Fibroblast of lung (primary cell): ENCODE data around the gene MT1HL1. TPM values are rescaled to one million over a fixed set of nuclear protein-coding genes. Genes with fewer than 3 reads are reported as not detected.

Experiments used
- DNase-seq, 2 donors: peaks; one replicate each; pipeline versions ENCODE4 v3.0.0 to v3.0.0-alpha.2; 2010; ENCODE audit warnings: low read depth in 2 of 2
- H2AFZ ChIP-seq: 2 replicates; pipeline ENCODE4 v1.5.1; 2012; ENCODE audit warnings: low read length, control low read depth, inconsistent platforms
- H3K27ac ChIP-seq: 2 replicates; pipeline ENCODE4 v1.5.1; 2011; ENCODE audit warnings: low read length, control low read depth; ENCODE audit not compliant: insufficient read depth
- H3K27me3 ChIP-seq: 2 replicates; pipeline ENCODE4 v1.5.1; 2011; ENCODE audit warnings: mild to moderate bottlenecking, low read length; ENCODE audit not compliant: control insufficient read depth, insufficient read depth
- H3K36me3 ChIP-seq: 2 replicates; pipeline ENCODE4 v1.5.1; 2011; ENCODE audit warnings: low read length; ENCODE audit not compliant: control insufficient read depth, insufficient read depth
- H3K4me1 ChIP-seq: 2 replicates; pipeline ENCODE4 v1.5.1; 2011; ENCODE audit warnings: low read length; ENCODE audit not compliant: control insufficient read depth, insufficient read depth; ENCODE audit errors: extremely low read depth
- H3K4me2 ChIP-seq: 2 replicates; pipeline ENCODE4 v1.5.1; 2011; ENCODE audit warnings: low read length, control low read depth; ENCODE audit not compliant: insufficient read depth; ENCODE audit errors: extremely low read depth
- H3K4me3 ChIP-seq, 4 experiments: fragments of 200-600 bp in 1 of 4; sonication (generic) in 1 of 4; replicated peaks in 1 of 4; 2 replicates each; pipeline ENCODE4 v1.5.1; 2011 to 2016; ENCODE audit warnings: low read length in 4 of 4, low read depth in 3 of 4, mild to moderate bottlenecking in 3 of 4, control low read depth in 2 of 4, inconsistent platforms in 1 of 4, mixed read lengths in 1 of 4; ENCODE audit not compliant: insufficient read depth in 1 of 4; ENCODE audit errors: control extremely low read depth in 1 of 4
- H3K79me2 ChIP-seq: 2 replicates; pipeline ENCODE4 v1.5.1; 2012; ENCODE audit warnings: mild to moderate bottlenecking, low read length, inconsistent platforms; ENCODE audit not compliant: control insufficient read depth, insufficient read depth
- H3K9ac ChIP-seq: 2 replicates; pipeline ENCODE4 v1.5.1; 2011; ENCODE audit warnings: mild to moderate bottlenecking, low read length, control low read depth; ENCODE audit not compliant: insufficient read depth
- H3K9me3 ChIP-seq: 2 replicates; pipeline ENCODE4 v1.5.1; 2012; ENCODE audit warnings: low read depth, low read length; ENCODE audit not compliant: control insufficient read depth, insufficient read depth
- H4K20me1 ChIP-seq: 2 replicates; pipeline ENCODE4 v1.5.1; 2011; ENCODE audit warnings: low read length; ENCODE audit not compliant: control insufficient read depth, insufficient read depth; ENCODE audit errors: extremely low read depth
- EZH2 ChIP-seq: IDR thresholded peaks from 2 replicates; pipeline ENCODE4 v1.5.1; 2012; ENCODE audit warnings: low read length, control low read depth, mild to moderate bottlenecking; ENCODE audit errors: missing control alignments
- polyA plus RNA-seq, 2 donors: library from polyadenylated mRNA; depleted of rRNA in 1 of 2; stranded (reverse) in 1 of 2; unstranded in 1 of 2; fragments of >200 nt; gene quantifications; 2 replicates each; pipeline ENCODE4 v1.2.1, GENCODE V29; 2011 to 2012; ENCODE audit warnings: missing spikeins in 1 of 2
- total RNA-seq: library from RNA; depleted of rRNA; stranded (reverse); fragments of >200 nt; gene quantifications from 2 replicates; pipeline ENCODE4 v1.2.1, GENCODE V29; 2014
- TF ChIP-seq, protein P1 (sequence below), 2 donors: IDR thresholded peaks in 1 of 2; conservative IDR thresholded peaks in 1 of 2; 1 replicate in 1 of 2; 2 replicates in 1 of 2; pipeline ENCODE4 v1.5.1; 2011 to 2012; ENCODE audit warnings: low read length in 2 of 2, control low read depth in 1 of 2, inconsistent platforms in 1 of 2, low read depth in 1 of 2, mild to moderate bottlenecking in 1 of 2

Gene MT1HL1
- total and polyA plus RNA-seq, 2 donors (not counting 1 experiment from before 2014, with no cell fraction given): not detected

GRCh38 chr1:237029240-237029639 lies 25.0 kb upstream of the MT1HL1 start:
- Histone ChIP-seq H3K36me3 (no peaks in the 10 kb centered on the region), H3K9me3 (no peaks in the 10 kb centered on the region), H3K4me3 (no peak overlapping the region), H3K4me2 (no peak overlapping the region), H3K27ac (no peak overlapping the region), H3K9ac (no peak overlapping the region), H2AFZ (no peak overlapping the region), H3K79me2 (no peaks in the 10 kb centered on the region), H3K4me1 (no peaks in the 10 kb centered on the region), H4K20me1 (no peaks in the 10 kb centered on the region), H3K27me3 (no peaks in the 10 kb centered on the region)
- DNase-seq: no peak
- no peak for TF ChIP-seq EZH2
- TF ChIP-seq, protein P1, sequence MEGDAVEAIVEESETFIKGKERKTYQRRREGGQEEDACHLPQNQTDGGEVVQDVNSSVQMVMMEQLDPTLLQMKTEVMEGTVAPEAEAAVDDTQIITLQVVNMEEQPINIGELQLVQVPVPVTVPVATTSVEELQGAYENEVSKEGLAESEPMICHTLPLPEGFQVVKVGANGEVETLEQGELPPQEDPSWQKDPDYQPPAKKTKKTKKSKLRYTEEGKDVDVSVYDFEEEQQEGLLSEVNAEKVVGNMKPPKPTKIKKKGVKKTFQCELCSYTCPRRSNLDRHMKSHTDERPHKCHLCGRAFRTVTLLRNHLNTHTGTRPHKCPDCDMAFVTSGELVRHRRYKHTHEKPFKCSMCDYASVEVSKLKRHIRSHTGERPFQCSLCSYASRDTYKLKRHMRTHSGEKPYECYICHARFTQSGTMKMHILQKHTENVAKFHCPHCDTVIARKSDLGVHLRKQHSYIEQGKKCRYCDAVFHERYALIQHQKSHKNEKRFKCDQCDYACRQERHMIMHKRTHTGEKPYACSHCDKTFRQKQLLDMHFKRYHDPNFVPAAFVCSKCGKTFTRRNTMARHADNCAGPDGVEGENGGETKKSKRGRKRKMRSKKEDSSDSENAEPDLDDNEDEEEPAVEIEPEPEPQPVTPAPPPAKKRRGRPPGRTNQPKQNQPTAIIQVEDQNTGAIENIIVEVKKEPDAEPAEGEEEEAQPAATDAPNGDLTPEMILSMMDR (conservative IDR thresholded peaks at IDR 0.05 in 1 of 2, IDR thresholded peaks at IDR 0.05 in 1 of 2; ENCODE audit: low read depth in 1 of 2, low read length in 2 of 2): no peak

- no peak for DNase-seq
- Histone ChIP-seq H3K4me1 (no peaks in the 10 kb centered on the region), H4K20me1 (no peaks in the 10 kb centered on the region), H3K27me3 (no peaks in the 10 kb centered on the region), H3K9ac (no peak overlapping the region), H3K9me3 (no peaks in the 10 kb centered on the region), H2AFZ (no peak overlapping the region), H3K79me2 (no peaks in the 10 kb centered on the region), H3K36me3 (no peaks in the 10 kb centered on the region), H3K4me2 (no peak overlapping the region), H3K27ac (no peak overlapping the region), H3K4me3 (no peak overlapping the region)
- TF ChIP-seq, protein P1 (conservative IDR thresholded peaks at IDR 0.05 in 1 of 2, IDR thresholded peaks at IDR 0.05 in 1 of 2; ENCODE audit: low read depth in 1 of 2, low read length in 2 of 2): no peak
- no peak for TF ChIP-seq EZH2
Measured at GRCh38 chr1:237025358-237026074, 21.3 kb upstream of the MT1HL1 start.

- Histone ChIP-seq H3K79me2 (no peaks in the 10 kb centered on the region), H3K36me3 (no peaks in the 10 kb centered on the region), H3K4me3 (no peak overlapping the region), H3K4me1 (no peaks in the 10 kb centered on the region), H3K27ac (no peak overlapping the region), H3K27me3 (no peaks in the 10 kb centered on the region), H3K4me2 (no peak overlapping the region), H2AFZ (no peak overlapping the region), H3K9ac (no peak overlapping the region), H3K9me3 (no peaks in the 10 kb centered on the region), H4K20me1 (no peaks in the 10 kb centered on the region)
- DNase-seq: no peak
- TF ChIP-seq, protein P1 (conservative IDR thresholded peaks at IDR 0.05 in 1 of 2, IDR thresholded peaks at IDR 0.05 in 1 of 2; ENCODE audit: low read depth in 1 of 2, low read length in 2 of 2): no peak
- no peak for TF ChIP-seq EZH2
Measured at GRCh38 chr1:237018896-237019295, 14.7 kb upstream of the MT1HL1 start.
